Kidney (tissue), 14 donors: ENCODE measurements around the gene TMEM17. TPM values are rescaled to one million over a fixed set of nuclear protein-coding genes. Genes with fewer than 3 reads are reported as not detected.

Experiments used
- DNase-seq, 5 donors: peaks; one replicate each; pipeline ENCODE4 v3.0.0-alpha.2; 2013 to 2020
- FAIRE-seq: peaks from 2 replicates; lab custom pipeline; 2012; peaks lifted over from hg19 to GRCh38; lab: Jason Lieb, UNC
- H3K27ac ChIP-seq, 2 donors: one replicate each; pipeline ENCODE4 v1.7.0; 2013; ENCODE audit warnings: low read depth in 2 of 2, low read length in 2 of 2, inconsistent platforms in 1 of 2
- H3K27me3 ChIP-seq: one replicate; pipeline ENCODE4 v1.7.1; 2013; ENCODE audit warnings: low read length, inconsistent platforms; ENCODE audit not compliant: control insufficient read depth, insufficient read depth
- H3K36me3 ChIP-seq, 3 donors: one replicate each; pipeline versions ENCODE4 v1.7.0 to v1.7.1; 2013; ENCODE audit warnings: low read length in 3 of 3, control low read depth in 1 of 3, inconsistent platforms in 1 of 3; ENCODE audit not compliant: insufficient read depth in 3 of 3, control insufficient read depth in 2 of 3
- H3K4me1 ChIP-seq, 3 donors: one replicate each; pipeline versions ENCODE4 v1.7.0 to v1.7.1; 2013; ENCODE audit warnings: low read length in 3 of 3, inconsistent platforms in 1 of 3, low read depth in 1 of 3; ENCODE audit not compliant: control insufficient read depth in 2 of 3, insufficient read depth in 2 of 3
- H3K4me3 ChIP-seq, 3 donors: one replicate each; pipeline versions ENCODE4 v1.7.0 to v1.8.1; 2013; ENCODE audit warnings: low read length in 3 of 3, control low read depth in 1 of 3, inconsistent platforms in 1 of 3
- H3K9ac ChIP-seq, 3 donors: one replicate each; pipeline versions ENCODE4 v1.7.0 to v1.7.1; 2013; ENCODE audit warnings: low read length in 3 of 3, control low read depth in 1 of 3, inconsistent platforms in 1 of 3
- H3K9me3 ChIP-seq, 3 donors: one replicate each; pipeline versions ENCODE4 v1.7.0 to v1.7.1; 2013; ENCODE audit warnings: low read length in 3 of 3, control low read depth in 1 of 3, inconsistent platforms in 1 of 3; ENCODE audit not compliant: control insufficient read depth in 2 of 3, insufficient read depth in 1 of 3
- intact Hi-C: fragments of 100-400 bp; cut with DNase I; formaldehyde crosslinking; loops from one replicate; pipeline ENCODE4 v1.11.1; 2022
- polyA plus RNA-seq: library from polyadenylated mRNA; stranded (reverse); fragments of 350-450 nt; fragmentation: Illumina TruSeq; extraction: RNeasy Lipid Tissue Mini Kit (QIAGEN cat#74804); gene quantifications from one replicate; pipeline ENCODE4 v1.2.3, GENCODE V29; 2014; ENCODE audit warnings: low read depth, low replicate concordance; ENCODE audit not compliant: insufficient read depth
- total RNA-seq: library from RNA; stranded (reverse); fragmentation: NEBNext Ultra II Directional; extraction: Animal tissue kit (Norgen Biotek cat#: 25700); gene quantifications from one replicate; pipeline ENCODE4 v1.2.1, GENCODE V29; 2021
- TF ChIP-seq, protein P1 (sequence below): IDR thresholded peaks from 3 replicates; pipeline ENCODE4 v1.5.1; 2012; ENCODE audit warnings: mild to moderate bottlenecking, moderate library complexity, borderline replicate concordance; ENCODE audit not compliant: insufficient read depth; ENCODE audit errors: extremely low read depth
- donor health status: control.
- donor health status: control.
- donor health status: control.
- donor health status: control.
- donor health status: control.
- donor health status: DM: yes; HTN: yes; CAD: no.
- donor health status: Normal renal cell carcinoma (clear cell type).

TMEM17 gene
- total and polyA plus RNA-seq, 2 donors from 2014 or later, result 3.2 to 4.2 TPM

DNA sequence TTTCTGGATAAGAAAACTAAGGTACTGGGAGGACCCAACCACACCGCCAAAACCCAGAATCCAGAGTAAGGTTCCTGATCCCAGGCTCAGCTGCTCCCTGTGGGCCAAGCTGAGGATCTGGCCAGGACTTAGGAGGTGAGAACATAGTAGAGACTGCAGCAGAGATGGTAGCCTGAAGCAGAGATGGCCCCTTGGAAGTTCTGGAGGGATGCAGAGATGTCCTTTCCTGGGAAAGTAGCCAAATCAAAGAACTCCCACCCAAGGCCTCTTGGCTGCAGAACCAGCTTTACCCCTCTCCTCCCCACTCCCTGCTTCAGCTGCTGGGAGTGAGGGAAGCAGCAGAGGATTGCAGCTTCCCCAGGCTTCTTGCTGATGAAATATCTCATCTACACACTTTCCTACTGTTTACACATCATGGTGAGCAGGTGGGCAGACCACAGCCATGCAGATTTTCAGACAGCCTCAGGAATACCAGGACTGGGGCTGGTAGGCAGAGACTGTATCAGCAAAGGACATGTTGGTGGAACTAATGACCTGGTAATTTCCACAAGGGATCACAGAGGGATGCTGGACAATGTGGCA lies 32.7 kb downstream of the TMEM17 start:
- H3K9me3 ChIP-seq, result no peaks in the 10 kb centered on the region
- no peak overlapping the region for H3K27ac ChIP-seq
- no peak overlapping the region for H3K9ac ChIP-seq
- H3K4me3 ChIP-seq, result no peak overlapping the region
- TF ChIP-seq, protein P1, sequence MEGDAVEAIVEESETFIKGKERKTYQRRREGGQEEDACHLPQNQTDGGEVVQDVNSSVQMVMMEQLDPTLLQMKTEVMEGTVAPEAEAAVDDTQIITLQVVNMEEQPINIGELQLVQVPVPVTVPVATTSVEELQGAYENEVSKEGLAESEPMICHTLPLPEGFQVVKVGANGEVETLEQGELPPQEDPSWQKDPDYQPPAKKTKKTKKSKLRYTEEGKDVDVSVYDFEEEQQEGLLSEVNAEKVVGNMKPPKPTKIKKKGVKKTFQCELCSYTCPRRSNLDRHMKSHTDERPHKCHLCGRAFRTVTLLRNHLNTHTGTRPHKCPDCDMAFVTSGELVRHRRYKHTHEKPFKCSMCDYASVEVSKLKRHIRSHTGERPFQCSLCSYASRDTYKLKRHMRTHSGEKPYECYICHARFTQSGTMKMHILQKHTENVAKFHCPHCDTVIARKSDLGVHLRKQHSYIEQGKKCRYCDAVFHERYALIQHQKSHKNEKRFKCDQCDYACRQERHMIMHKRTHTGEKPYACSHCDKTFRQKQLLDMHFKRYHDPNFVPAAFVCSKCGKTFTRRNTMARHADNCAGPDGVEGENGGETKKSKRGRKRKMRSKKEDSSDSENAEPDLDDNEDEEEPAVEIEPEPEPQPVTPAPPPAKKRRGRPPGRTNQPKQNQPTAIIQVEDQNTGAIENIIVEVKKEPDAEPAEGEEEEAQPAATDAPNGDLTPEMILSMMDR, result no peak
- H3K27me3 ChIP-seq, result no peaks in the 10 kb centered on the region
- no peak for FAIRE-seq
- intact Hi-C loops, result no loop called here
- DNase-seq, result no peak
- H3K36me3 ChIP-seq, result no peaks in the 10 kb centered on the region
- H3K4me1 ChIP-seq, result peaks cover 2 to 29% (median 20%) of the 10 kb centered on the region in 3 donors

DNA sequence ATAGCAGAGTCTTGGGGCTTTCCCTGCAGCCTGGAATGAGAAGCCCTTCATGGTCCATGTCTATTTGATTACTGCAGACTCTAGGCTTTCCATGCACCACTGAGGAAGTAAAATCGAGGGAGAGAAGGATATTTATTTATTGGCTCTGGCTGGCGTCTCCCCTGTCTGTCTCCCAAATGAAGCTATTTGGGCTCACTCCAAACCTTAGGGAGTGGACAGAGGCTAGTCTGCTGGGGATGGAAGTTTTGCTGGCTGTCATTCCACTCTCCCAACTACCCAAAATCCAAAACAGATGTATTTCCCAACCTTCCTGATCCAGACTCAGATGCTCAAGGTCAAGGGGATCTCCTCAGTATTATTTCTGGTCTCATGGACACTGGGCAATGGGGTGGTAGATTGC lies 33.7 kb downstream of the TMEM17 start:
- intact Hi-C loops, result no loop called here

DNA sequence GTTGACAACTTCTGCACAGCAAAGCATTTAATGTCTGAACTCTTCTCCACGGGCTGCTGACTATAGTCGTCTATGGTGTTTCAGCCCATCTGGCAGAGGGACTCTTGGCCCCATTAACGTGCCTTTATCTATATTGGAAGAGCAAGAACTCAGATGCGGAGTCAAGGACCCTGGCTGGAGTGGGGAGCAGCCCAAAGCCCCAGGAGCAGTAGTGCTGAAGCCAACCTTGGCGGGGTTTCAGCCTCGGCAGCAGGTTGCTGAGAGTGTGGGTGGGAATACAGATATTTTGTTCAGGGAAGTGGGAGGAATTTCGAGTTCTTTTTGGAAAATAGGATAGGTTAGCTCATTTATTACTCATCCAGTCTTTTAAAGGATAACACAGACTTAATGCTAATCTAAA lies 34.2 kb downstream of the TMEM17 start:
- H3K27me3 ChIP-seq, result no peaks in the 10 kb centered on the region
- H3K27ac ChIP-seq, result no peak overlapping the region
- FAIRE-seq (no peak), DNase-seq (no peak)
- H3K36me3 ChIP-seq, result no peaks in the 10 kb centered on the region
- TF ChIP-seq, protein P1, result no peak
- no peak overlapping the region for H3K9ac ChIP-seq
- H3K9me3 ChIP-seq, result no peaks in the 10 kb centered on the region
- intact Hi-C loops, result no loop called here
- no peak overlapping the region for H3K4me3 ChIP-seq
- H3K4me1 ChIP-seq, result peaks cover 0 to 23% (median 20%) of the 10 kb centered on the region in 3 donors

More for the DNA sequence above, 33.7 kb downstream of the TMEM17 start:
- no peak for DNase-seq
- Histone ChIP-seq H3K27me3 (no peaks in the 10 kb centered on the region), H3K4me3 (no peak overlapping the region), H3K4me1 (peaks cover 0 to 23% (median 20%) of the 10 kb centered on the region in 3 donors), H3K36me3 (no peaks in the 10 kb centered on the region), H3K27ac (no peak overlapping the region), H3K9ac (no peak overlapping the region), H3K9me3 (no peaks in the 10 kb centered on the region)
- FAIRE-seq, result no peak
- TF ChIP-seq, protein P1, result no peak

DNA sequence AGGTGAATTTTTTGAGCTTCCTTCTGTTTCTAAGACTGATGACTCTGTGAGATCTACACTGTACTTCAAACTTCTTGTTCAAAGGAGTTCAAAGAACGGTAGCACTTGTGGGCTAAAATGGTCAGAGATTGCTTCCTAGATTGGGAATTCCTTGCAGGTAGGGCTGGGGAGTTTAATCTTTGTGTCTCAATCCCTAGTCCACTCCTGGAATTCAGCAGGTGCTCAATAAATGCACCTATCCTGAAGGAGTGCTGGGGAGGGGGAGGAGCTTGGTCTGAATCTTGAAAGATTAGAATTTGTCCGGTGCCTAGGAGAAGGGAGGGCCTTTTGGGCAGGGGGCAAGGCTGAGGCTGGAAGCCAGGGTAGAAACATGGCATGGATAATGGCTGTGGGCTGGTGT lies 34.6 kb downstream of the TMEM17 start:
- no peak overlapping the region for H3K4me3 ChIP-seq
- no peak overlapping the region for H3K27ac ChIP-seq
- intact Hi-C loops, result no loop called here
- no peak for FAIRE-seq
- H3K9me3 ChIP-seq, result no peaks in the 10 kb centered on the region
- no peaks in the 10 kb centered on the region for H3K27me3 ChIP-seq
- TF ChIP-seq, protein P1, result no peak
- no peak for DNase-seq
- no peaks in the 10 kb centered on the region for H3K36me3 ChIP-seq
- H3K9ac ChIP-seq, result no peak overlapping the region
- peaks cover 0 to 23% (median 23%) of the 10 kb centered on the region in 3 donors for H3K4me1 ChIP-seq
